GM23338 (cell line): ENCODE data around the gene AIG1. TPM values are rescaled to one million over a fixed set of nuclear protein-coding genes. Genes with fewer than 3 reads are reported as not detected.

ENCODE experiments used
- ATAC-seq: fragments of 200-7000 bp; cut with Tn5 transposase; 3 replicates; pipeline ENCODE4 v1.9.1; 2020
- DNase-seq: peaks from one replicate; pipeline ENCODE4 v3.0.0-alpha.2; 2015; ENCODE audit warnings: low spot score
- H2AFZ ChIP-seq: fragments of 200-600 bp; sonication (generic); 2 replicates; pipeline ENCODE4 v1.8.0; 2016; ENCODE audit warnings: antibody characterized with exemption, mild to moderate bottlenecking, moderate library complexity
- H3F3A ChIP-seq: fragments of 200-600 bp; sonication (generic); replicated peaks from 2 replicates; pipeline ENCODE4 v1.8.0; 2017; ENCODE audit warnings: antibody characterized with exemption, mixed run types, low read depth
- H3K27ac ChIP-seq: fragments of 200-600 bp; sonication (generic); 2 replicates; pipeline ENCODE4 v1.6.1; 2016; ENCODE audit warnings: low read depth
- H3K27me3 ChIP-seq: fragments of 200-600 bp; sonication (generic); 2 replicates; pipeline ENCODE4 v1.8.0; 2016; ENCODE audit warnings: mild to moderate bottlenecking, mixed run types, moderate library complexity; ENCODE audit not compliant: insufficient read depth
- H3K36me3 ChIP-seq: fragments of 200-600 bp; sonication (generic); 2 replicates; pipeline ENCODE4 v1.8.0; 2016; ENCODE audit warnings: mild to moderate bottlenecking; ENCODE audit not compliant: insufficient read depth
- H3K4me1 ChIP-seq: fragments of 200-600 bp; sonication (generic); 2 replicates; pipeline ENCODE4 v1.8.0; 2016; ENCODE audit warnings: mild to moderate bottlenecking, moderate library complexity; ENCODE audit not compliant: insufficient read depth
- H3K4me2 ChIP-seq: fragments of 200-600 bp; sonication (generic); 2 replicates; pipeline ENCODE4 v1.7.1; 2017; ENCODE audit warnings: mixed run types
- H3K4me3 ChIP-seq: fragments of 200-600 bp; sonication (generic); 2 replicates; pipeline ENCODE4 v1.6.1; 2016; ENCODE audit warnings: mixed run types
- H3K79me2 ChIP-seq: fragments of 200-600 bp; sonication (generic); replicated peaks from 2 replicates; pipeline ENCODE4 v1.8.0; 2017; ENCODE audit warnings: mild to moderate bottlenecking; ENCODE audit not compliant: insufficient read depth
- H3K9me2 ChIP-seq: fragments of 200-600 bp; sonication (generic); 2 replicates; pipeline ENCODE4 v1.8.0; 2017; ENCODE audit not compliant: insufficient read depth
- H4K20me1 ChIP-seq: fragments of 200-600 bp; sonication (generic); replicated peaks from 2 replicates; pipeline ENCODE4 v1.8.0; 2017; ENCODE audit warnings: mild to moderate bottlenecking; ENCODE audit not compliant: insufficient read depth
- H3K27ac Mint-ChIP-seq: 2 replicates; pipeline ENCODE4 v1.8.0; 2020; ENCODE audit warnings: inconsistent platforms, mild to moderate bottlenecking, moderate library complexity, mixed read lengths
- H3K27me3 Mint-ChIP-seq: 3 replicates; pipeline ENCODE4 v1.8.0; 2022; ENCODE audit warnings: low read depth, mild to moderate bottlenecking, moderate library complexity, mixed read lengths, inconsistent platforms; ENCODE audit not compliant: insufficient read depth, poor library complexity
- H3K36me3 Mint-ChIP-seq: 3 replicates; pipeline ENCODE4 v1.8.0; 2021; ENCODE audit warnings: low read depth, mild to moderate bottlenecking, inconsistent platforms, moderate library complexity, mixed read lengths
- H3K4me1 Mint-ChIP-seq: 3 replicates; pipeline ENCODE4 v1.8.0; 2020; ENCODE audit warnings: mild to moderate bottlenecking, inconsistent platforms, mixed read lengths
- H3K4me3 Mint-ChIP-seq: 3 replicates; pipeline ENCODE4 v1.8.0; 2021; ENCODE audit warnings: moderate library complexity, mild to moderate bottlenecking, inconsistent platforms, mixed read lengths
- H3K9me3 Mint-ChIP-seq: 3 replicates; pipeline ENCODE4 v1.8.0; 2020; ENCODE audit warnings: moderate library complexity, mild to moderate bottlenecking, inconsistent platforms, mixed read lengths
- CREB1 ChIP-seq: fragments of 250-450 bp; sonication (Bioruptor Pico); IDR thresholded peaks from 2 replicates; pipeline ENCODE4 v1.5.0; 2020; ENCODE audit warnings: low read depth, mild to moderate bottlenecking, moderate library complexity
- CTCF ChIP-seq, 2 experiments: fragments of 200-600 bp in 1 of 2; sonication (generic) in 1 of 2; conservative IDR thresholded peaks; 2 replicates each; pipeline versions ENCODE4 v1.5.1 to v1.6.1; 2016 to 2017; ENCODE audit warnings: antibody characterized with exemption in 2 of 2, low read depth in 2 of 2, mild to moderate bottlenecking in 2 of 2, moderate library complexity in 1 of 2
- ETS1 ChIP-seq: IDR thresholded peaks from 2 replicates; pipeline ENCODE4 v1.6.1; 2016; ENCODE audit warnings: antibody characterized with exemption
- EZH2 ChIP-seq: fragments of 200-600 bp; sonication (generic); IDR thresholded peaks from one replicate; pipeline ENCODE4 v1.8.0; 2017; ENCODE audit warnings: antibody characterized with exemption, mild to moderate bottlenecking, low read depth; ENCODE audit not compliant: unreplicated experiment
- JUNB ChIP-seq: IDR thresholded peaks from one replicate; pipeline ENCODE4 v1.6.1; 2016; ENCODE audit warnings: antibody characterized with exemption; ENCODE audit not compliant: unreplicated experiment
- NANOG ChIP-seq: IDR thresholded peaks from 2 replicates; pipeline ENCODE4 v1.6.1; 2016; ENCODE audit warnings: antibody characterized with exemption, borderline replicate concordance
- POLR2AphosphoS5 ChIP-seq: IDR thresholded peaks from 2 replicates; pipeline ENCODE4 v1.6.1; 2016; ENCODE audit warnings: antibody characterized with exemption, low read depth
- REST ChIP-seq: IDR thresholded peaks from one replicate; pipeline ENCODE4 v1.6.1; 2018; ENCODE audit warnings: antibody characterized with exemption; ENCODE audit not compliant: unreplicated experiment
- STAT1 ChIP-seq: IDR thresholded peaks from one replicate; pipeline ENCODE4 v1.6.1; 2016; ENCODE audit warnings: antibody characterized with exemption; ENCODE audit not compliant: unreplicated experiment
- ZNF114 ChIP-seq: fragments of 250-450 bp; sonication (Bioruptor Pico); IDR thresholded peaks from 2 replicates; pipeline ENCODE4 v1.5.0; 2020; ENCODE audit warnings: mild to moderate bottlenecking, moderate library complexity
- ZNF331 ChIP-seq: fragments of 250-450 bp; sonication (Bioruptor Pico); IDR thresholded peaks from 2 replicates; pipeline ENCODE4 v1.5.0; 2020; ENCODE audit warnings: low read depth, mild to moderate bottlenecking, moderate library complexity
- polyA plus RNA-seq: library from polyadenylated mRNA; unstranded; fragments of >200 nt; fragmentation: Nextera tagmentation; extraction: Ambion mirVana; gene quantifications from 2 replicates; pipeline ENCODE4 v1.2.1, GENCODE V29; 2016
- total RNA-seq: library from RNA; depleted of rRNA; stranded (reverse); fragments of >200 nt; shearing (Covaris generic); gene quantifications from 2 replicates; pipeline ENCODE4 v1.2.3, GENCODE V29; 2014

The AIG1 gene
- total and polyA plus RNA-seq, 2 experiments from 2014 or later: 65.2 to 88.4 TPM

- H3K9me2 ChIP-seq: no peaks in the 10 kb centered on the region
- no peaks in the 10 kb centered on the region for H3K27me3 ChIP-seq
- no peaks in the 10 kb centered on the region for H3K79me2 ChIP-seq
- Mint-ChIP-seq H3K4me3 (no peak overlapping the region), H3K27me3 (peaks cover 3% of the 10 kb centered on the region), H3K4me1 (no peaks in the 10 kb centered on the region), H3K36me3 (peaks cover 3% of the 10 kb centered on the region; the same call in 1 of the 3 replicates), H3K27ac (no peak overlapping the region), H3K9me3 (no peaks in the 10 kb centered on the region)
- ATAC-seq: no peak
- H3K36me3 ChIP-seq: no peaks in the 10 kb centered on the region
- H3K27ac ChIP-seq: no peak overlapping the region
- DNase-seq: no peak
- H2AFZ ChIP-seq: no peak overlapping the region
- TF ChIP-seq POLR2AphosphoS5 (no peak), CTCF (conservative IDR thresholded peaks at IDR 0.05; ENCODE audit: low read depth in 2 of 2) (no peak), ZNF114 (CRISPR knock-in tag) (no peak), NANOG (no peak), CREB1 (no peak), ETS1 (no peak), REST (no peak), JUNB (no peak)
- H3F3A ChIP-seq: no peaks in the 10 kb centered on the region
- no peak overlapping the region for H3K4me2 ChIP-seq
- H4K20me1 ChIP-seq: no peaks in the 10 kb centered on the region
- H3K4me3 ChIP-seq: no peak overlapping the region
- no peaks in the 10 kb centered on the region for H3K4me1 ChIP-seq
Observed at GRCh38 chr6:143196525-143197225, 136.0 kb downstream of the AIG1 start.

- peaks cover 3% of the 10 kb centered on the region; the same call in 1 of the 3 replicates for H3K36me3 Mint-ChIP-seq
- no peaks in the 10 kb centered on the region for H3F3A ChIP-seq
- no peaks in the 10 kb centered on the region for H4K20me1 ChIP-seq
- H3K9me2 ChIP-seq: no peaks in the 10 kb centered on the region
- H3K4me2 ChIP-seq: no peak overlapping the region
- no peak overlapping the region for H3K27ac Mint-ChIP-seq
- H3K9me3 Mint-ChIP-seq: no peaks in the 10 kb centered on the region
- no peaks in the 10 kb centered on the region for H3K4me1 Mint-ChIP-seq
- H3K27me3 ChIP-seq: no peaks in the 10 kb centered on the region
- ATAC-seq (no peak), DNase-seq (no peak)
- H3K27ac ChIP-seq: no peak overlapping the region
- H3K4me3 ChIP-seq: no peak overlapping the region
- H3K36me3 ChIP-seq: no peaks in the 10 kb centered on the region
- H3K79me2 ChIP-seq: no peaks in the 10 kb centered on the region
- no peaks in the 10 kb centered on the region for H3K4me1 ChIP-seq
- no peak overlapping the region for H2AFZ ChIP-seq
- H3K27me3 Mint-ChIP-seq: peaks cover 3% of the 10 kb centered on the region
- no peak overlapping the region for H3K4me3 Mint-ChIP-seq
- TF ChIP-seq EZH2 (no peak), JUNB (no peak), STAT1 (no peak), CREB1 (no peak), CTCF (conservative IDR thresholded peaks at IDR 0.05; ENCODE audit: low read depth in 2 of 2) (no peak), ZNF114 (CRISPR knock-in tag) (no peak), ZNF331 (CRISPR knock-in tag) (no peak), ETS1 (no peak), NANOG (no peak)
Observed at GRCh38 chr6:143197377-143197776, 136.7 kb downstream of the AIG1 start.
